DND-41 (cell line): ENCODE measurements around the gene EPS15.

ENCODE experiments used
- CTCF ChIP-seq: IDR thresholded peaks from 2 replicates; pipeline ENCODE4 v1.5.1; 2012; ENCODE audit warnings: borderline replicate concordance, low read length, moderate library complexity, mild to moderate bottlenecking; ENCODE audit not compliant: poor library complexity, severe bottlenecking; ENCODE audit errors: extremely low read depth
- EZH2 ChIP-seq: IDR thresholded peaks from 3 replicates; pipeline ENCODE4 v1.6.1; 2012; ENCODE audit warnings: borderline replicate concordance, low read depth, mild to moderate bottlenecking, moderate library complexity, low read length, inconsistent platforms; ENCODE audit not compliant: severe bottlenecking

- TF ChIP-seq CTCF: no peak
- TF ChIP-seq EZH2: no peak
These were observed 101.3 kb downstream of the EPS15 start for GRCh38 chr1:51417496-51418383.
